Subcutaneous preadipocyte (primary cell): ENCODE data around the gene ZNF594. TPM values are rescaled to one million over a fixed set of nuclear protein-coding genes. Genes with fewer than 3 reads are reported as not detected.

ENCODE experiments used
- total RNA-seq: library from RNA; depleted of rRNA; stranded (reverse); fragments of >200 nt; gene quantifications from 2 replicates; pipeline ENCODE4 v1.2.3, GENCODE V29; 2012

Gene ZNF594
- total RNA-seq, result 5.1 and 6.6 TPM in 2 replicates

GRCh38 chr17:5191541-5192417, at the start of gene ZNF594:
Gene ZNF594, minus strand, starts transcription at chr17:5191868. Its CDS starts 7,612 bp downstream, at chr17:5184256.

GRCh38 chr17:5234645-5235576, 43.2 kb upstream of the ZNF594 start, which contains the start of gene SCIMP:
Gene SCIMP, minus strand, starts transcription at chr17:5234860. Its CDS starts 105 bp downstream, at chr17:5234755.

Other genes starting within 250 kb of the ZNF594 start
- 412 and 494 TPM in 2 replicates for gene PFN1, start 243.3 kb downstream of the ZNF594 start, total RNA-seq
- 1.1 and 1.6 TPM in 2 replicates for gene ENO3, start 240.7 kb downstream of the ZNF594 start, total RNA-seq
- 30.1 and 37.5 TPM in 2 replicates for gene SPAG7, start 224.1 kb downstream of the ZNF594 start, total RNA-seq
- 10.3 and 20.3 TPM in 2 replicates for gene CAMTA2, start 204.2 kb downstream of the ZNF594 start, total RNA-seq
- 0.37 TPM in 1 of 2 replicates, not detected in the other for gene INCA1, start 194.3 kb downstream of the ZNF594 start, total RNA-seq
- gene KIF1C, start 193.9 kb downstream of the ZNF594 start, total RNA-seq, result 38.6 and 50.8 TPM in 2 replicates
- gene SLC52A1, start 156.4 kb downstream of the ZNF594 start, total RNA-seq, result under 0.01 TPM in 1 of 2 replicates, not detected in the other
- gene ZFP3, start 113.4 kb downstream of the ZNF594 start, total RNA-seq, result 1.5 and 2.0 TPM in 2 replicates
- 7.2 and 7.3 TPM in 2 replicates for gene ZNF232, start 80.0 kb downstream of the ZNF594 start, total RNA-seq
- gene USP6, start 75.8 kb downstream of the ZNF594 start, total RNA-seq, result not detected in 2 replicates
- not detected in 2 replicates for gene SCIMP, start 43.0 kb upstream of the ZNF594 start, total RNA-seq
- gene RABEP1, start 90.4 kb upstream of the ZNF594 start, total RNA-seq, result 34.2 and 45.7 TPM in 2 replicates
- gene NUP88, start 227.8 kb upstream of the ZNF594 start, total RNA-seq, result 65.0 and 112 TPM in 2 replicates
- gene RPAIN, start 228.3 kb upstream of the ZNF594 start, total RNA-seq, result 17.3 and 25.8 TPM in 2 replicates
- gene C1QBP, start 247.3 kb upstream of the ZNF594 start, total RNA-seq, result 291 and 302 TPM in 2 replicates